GM12878 (cell line): ENCODE results near the gene CEBPG.

Experiments used
- BRCA1 ChIP-seq: IDR thresholded peaks from 2 replicates; pipeline ENCODE4 v1.6.1; 2011; ENCODE audit warnings: low read depth, low read length, improper control_type of control experiment
- CHD2 ChIP-seq: IDR thresholded peaks from 2 replicates; pipeline ENCODE4 v1.6.1; 2011; ENCODE audit warnings: low read depth, low read length, improper control_type of control experiment, borderline replicate concordance
- IKZF1 ChIP-seq: fragments of 450-650 bp; conservative IDR thresholded peaks from 2 replicates; pipeline ENCODE4 v1.6.1; 2017; ENCODE audit warnings: antibody characterized with exemption, mild to moderate bottlenecking
- MAX ChIP-seq: IDR thresholded peaks from 2 replicates; pipeline ENCODE4 v1.6.1; 2012; ENCODE audit warnings: low read depth, low read length, improper control_type of control experiment
- MYC ChIP-seq: IDR thresholded peaks from 2 replicates; pipeline ENCODE4 v1.6.1; 2011; ENCODE audit warnings: mild to moderate bottlenecking, low read length, moderate library complexity, inconsistent platforms; ENCODE audit not compliant: insufficient read depth, insufficient replicate concordance, insufficient read length, severe bottlenecking
- NR2C2 ChIP-seq: IDR thresholded peaks from 2 replicates; pipeline ENCODE4 v1.6.1; 2011; ENCODE audit warnings: borderline replicate concordance, low read depth; ENCODE audit not compliant: control insufficient read depth, insufficient read length
- POLR2A ChIP-seq: IDR thresholded peaks from 2 replicates; pipeline ENCODE4 v1.6.1; 2011; ENCODE audit warnings: low read depth, mild to moderate bottlenecking, low read length
- TF ChIP-seq, protein P1 (sequence below): IDR thresholded peaks from 2 replicates; pipeline ENCODE4 v1.6.1; 2012; ENCODE audit warnings: improper control_type of control experiment, low read depth, low read length; ENCODE audit not compliant: insufficient replicate concordance
- TF ChIP-seq, protein P2 (sequence below), 3 experiments: IDR thresholded peaks in 2 of 3; conservative IDR thresholded peaks in 1 of 3; 2 replicates each; pipeline ENCODE4 v1.5.1; 2011; ENCODE audit warnings: low read depth in 3 of 3, low read length in 3 of 3, mild to moderate bottlenecking in 3 of 3, control low read depth in 2 of 3, moderate library complexity in 2 of 3, inconsistent platforms in 1 of 3, mixed read lengths in 1 of 3; ENCODE audit not compliant: control insufficient read depth in 2 of 3, insufficient read depth in 1 of 3; ENCODE audit errors: extremely low read depth in 1 of 3

DNA sequence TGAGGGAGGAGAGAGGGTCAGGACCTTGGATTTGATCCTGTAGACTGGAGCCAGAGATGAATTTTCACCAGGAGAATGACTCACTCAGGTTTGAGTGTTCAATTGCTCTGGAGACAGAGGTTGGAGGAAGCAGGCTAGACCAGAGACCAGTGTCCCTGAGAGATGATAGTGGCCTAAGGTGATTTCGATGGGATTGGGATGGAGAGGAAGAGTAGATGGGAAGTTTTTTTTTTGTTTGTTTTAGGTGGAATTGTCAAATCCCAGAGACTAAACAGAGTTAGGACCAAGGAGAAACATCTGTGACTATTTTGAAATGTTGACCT lies 2.3 kb downstream of the CEBPG start:
- TF ChIP-seq MYC (no peak), IKZF1 (no peak), POLR2A (no peak), BRCA1 (no peak), CHD2 (no peak), NR2C2 (no peak), MAX (no peak)
- TF ChIP-seq, protein P1, sequence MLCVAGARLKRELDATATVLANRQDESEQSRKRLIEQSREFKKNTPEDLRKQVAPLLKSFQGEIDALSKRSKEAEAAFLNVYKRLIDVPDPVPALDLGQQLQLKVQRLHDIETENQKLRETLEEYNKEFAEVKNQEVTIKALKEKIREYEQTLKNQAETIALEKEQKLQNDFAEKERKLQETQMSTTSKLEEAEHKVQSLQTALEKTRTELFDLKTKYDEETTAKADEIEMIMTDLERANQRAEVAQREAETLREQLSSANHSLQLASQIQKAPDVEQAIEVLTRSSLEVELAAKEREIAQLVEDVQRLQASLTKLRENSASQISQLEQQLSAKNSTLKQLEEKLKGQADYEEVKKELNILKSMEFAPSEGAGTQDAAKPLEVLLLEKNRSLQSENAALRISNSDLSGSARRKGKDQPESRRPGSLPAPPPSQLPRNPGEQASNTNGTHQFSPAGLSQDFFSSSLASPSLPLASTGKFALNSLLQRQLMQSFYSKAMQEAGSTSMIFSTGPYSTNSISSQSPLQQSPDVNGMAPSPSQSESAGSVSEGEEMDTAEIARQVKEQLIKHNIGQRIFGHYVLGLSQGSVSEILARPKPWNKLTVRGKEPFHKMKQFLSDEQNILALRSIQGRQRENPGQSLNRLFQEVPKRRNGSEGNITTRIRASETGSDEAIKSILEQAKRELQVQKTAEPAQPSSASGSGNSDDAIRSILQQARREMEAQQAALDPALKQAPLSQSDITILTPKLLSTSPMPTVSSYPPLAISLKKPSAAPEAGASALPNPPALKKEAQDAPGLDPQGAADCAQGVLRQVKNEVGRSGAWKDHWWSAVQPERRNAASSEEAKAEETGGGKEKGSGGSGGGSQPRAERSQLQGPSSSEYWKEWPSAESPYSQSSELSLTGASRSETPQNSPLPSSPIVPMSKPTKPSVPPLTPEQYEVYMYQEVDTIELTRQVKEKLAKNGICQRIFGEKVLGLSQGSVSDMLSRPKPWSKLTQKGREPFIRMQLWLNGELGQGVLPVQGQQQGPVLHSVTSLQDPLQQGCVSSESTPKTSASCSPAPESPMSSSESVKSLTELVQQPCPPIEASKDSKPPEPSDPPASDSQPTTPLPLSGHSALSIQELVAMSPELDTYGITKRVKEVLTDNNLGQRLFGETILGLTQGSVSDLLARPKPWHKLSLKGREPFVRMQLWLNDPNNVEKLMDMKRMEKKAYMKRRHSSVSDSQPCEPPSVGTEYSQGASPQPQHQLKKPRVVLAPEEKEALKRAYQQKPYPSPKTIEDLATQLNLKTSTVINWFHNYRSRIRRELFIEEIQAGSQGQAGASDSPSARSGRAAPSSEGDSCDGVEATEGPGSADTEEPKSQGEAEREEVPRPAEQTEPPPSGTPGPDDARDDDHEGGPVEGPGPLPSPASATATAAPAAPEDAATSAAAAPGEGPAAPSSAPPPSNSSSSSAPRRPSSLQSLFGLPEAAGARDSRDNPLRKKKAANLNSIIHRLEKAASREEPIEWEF, result no peak
- TF ChIP-seq, protein P2, sequence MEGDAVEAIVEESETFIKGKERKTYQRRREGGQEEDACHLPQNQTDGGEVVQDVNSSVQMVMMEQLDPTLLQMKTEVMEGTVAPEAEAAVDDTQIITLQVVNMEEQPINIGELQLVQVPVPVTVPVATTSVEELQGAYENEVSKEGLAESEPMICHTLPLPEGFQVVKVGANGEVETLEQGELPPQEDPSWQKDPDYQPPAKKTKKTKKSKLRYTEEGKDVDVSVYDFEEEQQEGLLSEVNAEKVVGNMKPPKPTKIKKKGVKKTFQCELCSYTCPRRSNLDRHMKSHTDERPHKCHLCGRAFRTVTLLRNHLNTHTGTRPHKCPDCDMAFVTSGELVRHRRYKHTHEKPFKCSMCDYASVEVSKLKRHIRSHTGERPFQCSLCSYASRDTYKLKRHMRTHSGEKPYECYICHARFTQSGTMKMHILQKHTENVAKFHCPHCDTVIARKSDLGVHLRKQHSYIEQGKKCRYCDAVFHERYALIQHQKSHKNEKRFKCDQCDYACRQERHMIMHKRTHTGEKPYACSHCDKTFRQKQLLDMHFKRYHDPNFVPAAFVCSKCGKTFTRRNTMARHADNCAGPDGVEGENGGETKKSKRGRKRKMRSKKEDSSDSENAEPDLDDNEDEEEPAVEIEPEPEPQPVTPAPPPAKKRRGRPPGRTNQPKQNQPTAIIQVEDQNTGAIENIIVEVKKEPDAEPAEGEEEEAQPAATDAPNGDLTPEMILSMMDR (IDR thresholded peaks at IDR 0.05 in 2 of 3, conservative IDR thresholded peaks at IDR 0.05 in 1 of 3; ENCODE audit: control insufficient read depth in 2 of 3, extremely low read depth in 1 of 3, insufficient read depth in 1 of 3, low read depth in 3 of 3, low read length in 3 of 3), result no peak
